ENCODE measurements around the gene ENTPD6.

GRCh38 chr20:25258828-25259227 is 63.3 kb downstream of the ENTPD6 start:
- TF ChIP-seq CTCF (IDR thresholded peaks at IDR 0.05; ENCODE audit: low read depth, low read length) (no peak), EZH2phosphoT487 (IDR thresholded peaks at IDR 0.05; ENCODE audit: low read depth) (no peak)

Data from OCI-LY3 (cell line).